ENCODE data around the gene ESRRB. TPM values are rescaled to one million over a fixed set of nuclear protein-coding genes. Genes with fewer than 3 reads are reported as not detected.

ESRRB gene
- not detected in 2 replicates for polyA plus RNA-seq (2011; rRNA removed)
- polyA minus RNA-seq (2011; rRNA and poly(A)+ RNA removed), result 0.05 TPM in 1 of 2 replicates, not detected in the other

- DNase-seq (ENCODE audit: low read depth, low spot score), result no peak
- Histone ChIP-seq H3K9me3 (ENCODE audit: control insufficient read depth, insufficient read depth, low read length) (no peaks in the 10 kb centered on the region), H3K4me3 (ENCODE audit: low read depth, low read length) (peak within 1 kb of the TSS; percentile 18), H3K27ac (ENCODE audit: low read depth, low read length) (no peak within 1 kb of the TSS), H3K27me3 (ENCODE audit: control insufficient read depth, insufficient read depth, low read length) (peaks cover 62% of the 10 kb centered on the region)
- CTCF ChIA-PET, result interaction anchor here (0.6 to 1.1 kb wide), 2 partner anchors 325 to 1062 kb away, joined by 3 read pairs; no protein-coding TSS in a partner anchor
- POLR2A ChIA-PET, result no interaction called here
- no peak for TF ChIP-seq CTCF (IDR thresholded peaks at IDR 0.05; ENCODE audit: low read depth, low read length)
These were observed at the start of gene ESRRB for GRCh38 chr14:76375947-76376404. Gene ESRRB, plus strand, starts transcription at chr14:76376137. Its CDS starts 265 bp downstream, at chr14:76376402.

GRCh38 chr14:76326918-76327689 is 48.8 kb upstream of the ESRRB start:
- H3K27ac ChIP-seq (ENCODE audit: low read depth, low read length), result no peak overlapping the region
- no peak overlapping the region for H3K4me3 ChIP-seq (ENCODE audit: low read depth, low read length)
- no peaks in the 10 kb centered on the region for H3K9me3 ChIP-seq (ENCODE audit: control insufficient read depth, insufficient read depth, low read length)
- peaks cover 33% of the 10 kb centered on the region for H3K27me3 ChIP-seq (ENCODE audit: control insufficient read depth, insufficient read depth, low read length)
- no peak for TF ChIP-seq CTCF (IDR thresholded peaks at IDR 0.05; ENCODE audit: low read depth, low read length)
- ChIA-PET POLR2A (no interaction called here), CTCF (no interaction called here)
- no peak for DNase-seq (ENCODE audit: low read depth, low spot score)

- H3K4me3 ChIP-seq (ENCODE audit: low read depth, low read length), result no peak overlapping the region
- TF ChIP-seq CTCF (IDR thresholded peaks at IDR 0.05; ENCODE audit: low read depth, low read length), result no peak
- ChIA-PET POLR2A (no interaction called here), CTCF (interaction anchor here (1.1 kb wide), 1 partner anchor 25 kb away, joined by 4 read pairs; no protein-coding TSS in a partner anchor)
- DNase-seq (ENCODE audit: low read depth, low spot score), result no peak
- no peak overlapping the region for H3K27ac ChIP-seq (ENCODE audit: low read depth, low read length)
- no peaks in the 10 kb centered on the region for H3K9me3 ChIP-seq (ENCODE audit: control insufficient read depth, insufficient read depth, low read length)
- peaks cover 33% of the 10 kb centered on the region for H3K27me3 ChIP-seq (ENCODE audit: control insufficient read depth, insufficient read depth, low read length)
These were observed 47.3 kb upstream of the ESRRB start for GRCh38 chr14:76328457-76329137.

- Histone ChIP-seq H3K9me3 (ENCODE audit: control insufficient read depth, insufficient read depth, low read length) (no peaks in the 10 kb centered on the region), H3K4me3 (ENCODE audit: low read depth, low read length) (no peak overlapping the region), H3K27ac (ENCODE audit: low read depth, low read length) (no peak overlapping the region), H3K27me3 (ENCODE audit: control insufficient read depth, insufficient read depth, low read length) (peaks cover 30% of the 10 kb centered on the region)
- TF ChIP-seq CTCF (IDR thresholded peaks at IDR 0.05; ENCODE audit: low read depth, low read length), result no peak
- ChIA-PET POLR2A (no interaction called here), CTCF (interaction anchor here (1.1 kb wide), 1 partner anchor 24 kb away, joined by 4 read pairs; no protein-coding TSS in a partner anchor)
- no peak for DNase-seq (ENCODE audit: low read depth, low spot score)
These were observed 46.6 kb upstream of the ESRRB start for GRCh38 chr14:76329154-76329928.
